GM23248 (cell line): ENCODE measurements around the gene ADGRG1.

Experiments used
- EZH2 ChIP-seq: fragments of 200-600 bp; sonication (generic); IDR thresholded peaks from 2 replicates; pipeline ENCODE4 v1.6.1; 2018; ENCODE audit warnings: antibody characterized with exemption, mild to moderate bottlenecking; ENCODE audit not compliant: insufficient read depth, poor library complexity, severe bottlenecking
- EZH2phosphoT487 ChIP-seq: fragments of 200-600 bp; sonication (generic); IDR thresholded peaks from 2 replicates; pipeline ENCODE4 v1.6.1; 2018; ENCODE audit warnings: antibody characterized with exemption, moderate library complexity, mild to moderate bottlenecking, low read depth; ENCODE audit not compliant: insufficient read depth

DNA sequence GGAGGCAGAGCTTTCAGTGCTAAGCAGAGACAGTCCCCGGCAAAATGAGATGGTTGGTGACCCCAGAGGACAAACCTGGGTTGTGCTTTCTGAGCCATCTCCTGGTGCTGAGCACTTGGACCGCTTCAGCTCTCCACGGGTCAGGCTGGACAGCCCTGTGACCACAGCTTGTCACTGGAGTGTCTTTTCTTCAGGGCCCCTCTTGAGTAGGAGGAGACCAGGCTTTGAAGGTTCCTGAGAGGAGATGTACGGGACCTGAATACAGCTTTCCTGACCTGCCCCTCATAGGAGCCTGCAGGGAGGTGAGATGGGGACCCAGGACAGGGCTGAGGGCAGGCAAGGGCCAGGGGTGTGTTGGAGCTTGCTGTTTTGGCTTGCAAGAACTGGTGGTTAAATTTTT lies 17.8 kb upstream of the ADGRG1 start:
- no peak for TF ChIP-seq EZH2
- TF ChIP-seq EZH2phosphoT487: no peak
